ENCODE results near the gene MTFR2. TPM values are rescaled to one million over a fixed set of nuclear protein-coding genes. Genes with fewer than 3 reads are reported as not detected.
"Not testable (repeated sequence)": the region's sequence is repeated elsewhere in the genome, so short reads cannot be mapped to it uniquely, and the experiment has no call there.

Gene MTFR2
- total RNA-seq, 1 donor from 2014 or later, result 1.2 TPM

DNA sequence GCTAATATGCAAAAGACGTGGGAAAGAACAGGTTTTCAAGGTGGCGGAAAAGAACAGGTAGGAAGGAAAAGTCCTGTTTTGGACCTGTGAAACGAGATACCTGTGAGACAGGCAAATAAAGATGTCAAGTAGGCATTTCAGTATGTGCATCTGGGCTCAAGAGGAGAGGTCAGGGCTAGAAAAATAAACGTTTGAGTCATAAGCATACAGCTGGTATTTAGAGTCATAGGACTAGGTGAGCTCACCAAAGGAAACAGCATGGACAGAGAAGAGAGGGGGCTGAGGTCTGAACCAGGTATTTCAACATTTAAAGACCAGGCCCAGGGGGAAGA lies 14.9 kb downstream of the MTFR2 start:
- peak; percentile 68 for DNase-seq (ENCODE audit: low read depth)

DNA sequence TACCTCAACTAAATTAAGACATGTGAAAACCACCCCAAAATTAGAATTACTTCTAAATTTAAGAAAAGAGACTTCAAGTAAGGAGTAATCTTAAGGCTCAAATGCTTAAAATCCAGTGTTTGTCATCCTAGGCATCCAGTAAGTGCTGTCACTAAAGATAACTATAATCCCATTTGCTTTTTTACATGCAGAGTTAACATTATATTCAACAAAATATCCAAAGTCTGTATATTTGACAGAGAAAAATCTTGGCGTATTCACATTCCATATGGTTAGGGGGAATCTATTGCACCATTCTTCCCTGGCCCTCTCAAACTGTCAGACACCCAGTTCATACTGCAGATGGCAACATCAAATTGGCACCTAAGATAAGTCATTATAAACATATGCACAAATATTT lies 17.4 kb downstream of the MTFR2 start:
- no peak for DNase-seq (ENCODE audit: low read depth)

GRCh38 chr6:136230219-136230853 lies 19.8 kb downstream of the MTFR2 start:
- no peak for DNase-seq (ENCODE audit: low read depth)

DNA sequence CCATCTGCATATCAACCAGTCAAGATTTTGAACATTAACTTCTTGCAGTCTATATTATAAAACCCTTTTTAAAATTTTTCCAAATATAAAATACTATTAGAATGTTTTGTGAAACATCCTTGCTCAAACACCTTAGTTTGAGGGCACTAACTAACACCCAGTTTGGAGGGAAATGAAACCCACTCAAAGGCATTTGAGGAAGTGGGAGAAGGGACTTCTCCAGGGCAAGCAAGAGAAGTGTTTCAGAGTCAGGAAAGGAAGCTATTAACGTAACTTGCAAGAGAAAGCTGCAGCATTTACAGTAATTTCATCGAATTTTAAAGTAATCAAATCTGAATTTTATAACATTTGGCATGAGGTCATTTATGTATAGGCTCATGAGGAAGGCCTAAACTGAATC lies 21.3 kb downstream of the MTFR2 start:
- no peak for DNase-seq (ENCODE audit: low read depth)

- DNase-seq (ENCODE audit: low read depth), result peak; percentile 89
Observed at GRCh38 chr6:136226674-136227377, 23.3 kb downstream of the MTFR2 start.

- DNase-seq (ENCODE audit: low read depth), result peak; percentile 52
Observed at GRCh38 chr6:136226027-136226673, 24.0 kb downstream of the MTFR2 start.

DNA sequence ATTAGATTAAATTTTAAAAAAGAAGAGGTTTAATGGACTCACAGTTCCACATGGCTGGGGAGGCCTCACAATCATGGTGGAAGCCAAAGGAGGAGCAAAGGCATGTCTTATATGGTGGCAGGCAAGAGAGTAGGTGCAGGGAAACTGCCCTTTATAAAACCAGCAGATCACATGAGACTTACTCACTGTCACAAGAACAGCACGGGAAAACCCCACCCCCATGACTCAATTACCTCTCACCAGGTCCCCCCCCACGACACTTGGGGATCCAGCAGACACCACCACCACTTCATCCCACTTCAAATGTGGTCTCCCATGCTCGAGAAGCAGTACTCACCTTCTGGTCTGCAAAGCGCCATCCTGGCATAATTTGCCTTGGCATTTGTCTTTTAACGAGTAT lies 24.6 kb downstream of the MTFR2 start:
- peak; percentile 37 for DNase-seq (ENCODE audit: low read depth)

- not testable (repeated sequence) for DNase-seq (ENCODE audit: low read depth)
Observed at GRCh38 chr6:136224974-136225373, 25.1 kb downstream of the MTFR2 start.

GRCh38 chr6:136216503-136217401 lies 33.4 kb downstream of the MTFR2 start:
- no peak for DNase-seq (ENCODE audit: low read depth)

GRCh38 chr6:136213853-136214252 lies 36.3 kb downstream of the MTFR2 start:
- DNase-seq (ENCODE audit: low read depth), result no peak

DNA sequence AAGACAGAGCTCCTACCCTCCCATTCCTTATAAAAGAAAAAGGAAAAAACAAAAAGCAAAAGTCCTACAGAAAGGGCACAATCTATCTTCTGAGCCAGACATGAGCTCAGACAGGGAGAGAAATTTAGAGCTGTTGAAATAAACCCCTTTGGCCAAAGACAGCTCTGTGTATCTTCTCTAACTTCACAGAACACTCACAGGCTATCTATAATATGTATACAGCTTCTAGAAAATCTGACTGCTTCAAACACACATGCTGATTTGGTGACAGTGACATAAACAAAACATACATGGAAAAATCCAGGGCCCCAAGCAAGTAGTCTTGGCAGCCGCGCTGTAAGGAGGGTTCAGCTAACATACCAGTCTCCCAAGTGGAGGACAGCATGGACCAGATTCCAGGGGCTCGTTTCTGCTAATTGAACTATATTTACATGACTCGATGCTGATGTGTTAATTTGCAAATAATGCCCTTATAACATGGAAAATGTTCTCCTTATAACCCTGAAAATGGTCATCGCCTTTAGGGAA lies 37.0 kb downstream of the MTFR2 start:
- DNase-seq (ENCODE audit: low read depth), result no peak

- no peak for DNase-seq (ENCODE audit: low read depth)
Observed at GRCh38 chr6:136212608-136213007, 37.5 kb downstream of the MTFR2 start.

- DNase-seq (ENCODE audit: low read depth), result no peak
Observed at GRCh38 chr6:136210398-136211165, 39.5 kb downstream of the MTFR2 start.

DNA sequence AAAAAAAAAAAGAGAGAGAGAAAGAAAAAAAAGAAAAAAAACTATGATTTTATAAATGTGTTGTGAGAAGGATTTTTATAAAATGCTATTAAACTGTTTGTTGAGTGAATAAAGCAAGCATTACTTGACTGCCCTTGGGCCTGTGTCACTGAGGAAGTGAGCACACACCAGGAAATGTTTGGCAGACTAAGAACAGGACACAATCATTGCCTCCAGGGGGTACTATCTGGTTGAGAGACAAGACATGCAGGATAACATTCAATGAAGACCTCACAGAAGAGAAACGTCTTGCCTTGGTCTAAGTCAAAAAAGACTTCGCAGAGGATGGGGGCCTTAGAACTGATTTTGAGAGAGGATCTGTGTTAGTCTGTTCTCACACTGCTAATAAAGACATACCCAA lies 40.6 kb downstream of the MTFR2 start:
- no peak for DNase-seq (ENCODE audit: low read depth)

GRCh38 chr6:136208783-136209182 lies 41.3 kb downstream of the MTFR2 start:
- DNase-seq (ENCODE audit: low read depth), result no peak

GRCh38 chr6:136201732-136202131 lies 48.4 kb downstream of the MTFR2 start:
- DNase-seq (ENCODE audit: low read depth), result peak; percentile 31

DNA sequence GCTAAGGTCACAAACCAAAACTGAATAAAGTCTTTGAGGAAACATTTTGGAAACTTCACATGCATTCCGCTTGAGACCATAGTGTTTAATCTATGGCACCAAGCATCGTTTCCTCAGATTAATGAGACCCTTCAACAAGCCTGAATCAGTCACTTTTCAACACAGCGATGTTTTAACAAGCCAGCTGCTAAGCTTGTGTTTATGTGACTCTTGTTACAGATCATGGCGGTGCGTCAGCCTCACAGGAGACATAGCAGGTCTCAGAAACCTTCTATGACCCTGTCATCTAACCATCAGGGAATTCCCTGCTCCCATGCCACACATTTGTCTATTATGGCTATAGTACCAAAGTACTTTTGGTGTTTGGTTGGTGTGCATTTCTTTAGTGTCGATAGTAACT lies 57.2 kb downstream of the MTFR2 start:
- DNase-seq (ENCODE audit: low read depth), result no peak

DNA sequence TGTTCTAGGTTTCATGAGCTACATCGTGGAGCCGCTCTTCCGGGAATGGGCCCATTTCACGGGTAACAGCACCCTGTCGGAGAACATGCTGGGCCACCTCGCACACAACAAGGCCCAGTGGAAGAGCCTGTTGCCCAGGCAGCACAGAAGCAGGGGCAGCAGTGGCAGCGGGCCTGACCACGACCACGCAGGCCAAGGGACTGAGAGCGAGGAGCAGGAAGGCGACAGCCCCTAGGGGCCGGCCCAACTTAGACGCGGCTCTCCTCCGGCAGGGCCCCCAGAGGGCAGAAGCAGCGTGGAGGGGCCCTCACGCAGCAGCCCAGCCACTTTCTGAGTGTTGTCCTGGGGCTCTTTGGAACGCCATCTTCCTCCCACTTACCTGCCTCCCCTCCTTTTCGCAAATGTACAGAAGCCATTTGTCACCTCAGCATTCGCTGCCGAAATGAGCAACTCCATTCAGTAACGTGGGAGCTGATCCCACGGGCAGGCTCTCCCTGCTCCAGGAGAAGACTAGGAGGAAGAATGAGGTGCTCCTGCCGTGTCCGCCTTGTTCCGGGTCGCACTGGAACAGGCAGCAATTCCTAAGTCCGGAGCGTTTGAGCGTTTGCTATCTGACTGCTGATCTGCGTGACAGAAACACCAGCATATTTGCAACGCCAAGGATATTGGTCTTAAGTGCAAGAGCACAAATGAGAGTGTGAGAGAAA lies 58.4 kb downstream of the MTFR2 start:
- DNase-seq (ENCODE audit: low read depth), result no peak

DNA sequence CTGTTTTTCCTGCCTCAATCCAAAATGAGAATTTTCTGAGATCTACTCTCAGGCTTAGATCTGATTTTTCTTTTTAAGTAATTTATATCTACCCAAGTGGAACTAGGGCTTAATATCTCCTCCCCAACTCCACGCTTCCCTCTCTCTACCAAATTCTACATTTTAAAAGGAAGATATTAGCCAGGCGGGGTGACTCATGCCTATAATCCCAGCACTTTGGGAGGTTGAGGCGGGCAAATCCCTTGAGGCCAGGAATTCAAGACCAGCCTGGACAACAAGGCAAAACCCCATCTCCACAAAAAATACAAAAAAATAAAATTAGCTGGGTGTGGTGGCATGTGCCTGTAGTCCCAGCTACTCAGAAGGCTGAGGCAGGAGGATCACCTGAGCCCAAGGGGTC lies 61.0 kb downstream of the MTFR2 start:
- DNase-seq (ENCODE audit: low read depth), result no peak

DNA sequence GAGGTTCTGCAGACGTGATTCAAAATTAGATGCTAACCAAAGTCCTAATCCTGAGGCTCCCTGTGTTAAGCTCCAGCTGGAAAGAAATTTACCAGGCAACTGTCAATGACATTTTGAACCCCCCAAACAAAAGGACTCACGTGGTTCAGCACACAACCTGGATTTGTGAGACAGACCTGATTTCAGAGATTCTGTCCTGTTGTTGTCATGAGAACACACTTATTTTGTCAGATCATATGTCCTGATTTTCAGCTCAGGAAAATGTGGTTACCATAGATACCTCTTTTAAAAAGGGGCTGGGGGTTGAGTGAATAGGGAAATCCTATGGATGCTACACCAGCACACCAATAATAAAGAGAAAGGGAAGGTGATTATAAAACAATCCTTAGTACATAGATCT lies 61.6 kb downstream of the MTFR2 start:
- DNase-seq (ENCODE audit: low read depth), result no peak

- no peak for DNase-seq (ENCODE audit: low read depth)
Observed at GRCh38 chr6:136186363-136186762, 63.7 kb downstream of the MTFR2 start.
